ENCODE data around the gene SRD5A3.

SRD5A3 gene

DNA sequence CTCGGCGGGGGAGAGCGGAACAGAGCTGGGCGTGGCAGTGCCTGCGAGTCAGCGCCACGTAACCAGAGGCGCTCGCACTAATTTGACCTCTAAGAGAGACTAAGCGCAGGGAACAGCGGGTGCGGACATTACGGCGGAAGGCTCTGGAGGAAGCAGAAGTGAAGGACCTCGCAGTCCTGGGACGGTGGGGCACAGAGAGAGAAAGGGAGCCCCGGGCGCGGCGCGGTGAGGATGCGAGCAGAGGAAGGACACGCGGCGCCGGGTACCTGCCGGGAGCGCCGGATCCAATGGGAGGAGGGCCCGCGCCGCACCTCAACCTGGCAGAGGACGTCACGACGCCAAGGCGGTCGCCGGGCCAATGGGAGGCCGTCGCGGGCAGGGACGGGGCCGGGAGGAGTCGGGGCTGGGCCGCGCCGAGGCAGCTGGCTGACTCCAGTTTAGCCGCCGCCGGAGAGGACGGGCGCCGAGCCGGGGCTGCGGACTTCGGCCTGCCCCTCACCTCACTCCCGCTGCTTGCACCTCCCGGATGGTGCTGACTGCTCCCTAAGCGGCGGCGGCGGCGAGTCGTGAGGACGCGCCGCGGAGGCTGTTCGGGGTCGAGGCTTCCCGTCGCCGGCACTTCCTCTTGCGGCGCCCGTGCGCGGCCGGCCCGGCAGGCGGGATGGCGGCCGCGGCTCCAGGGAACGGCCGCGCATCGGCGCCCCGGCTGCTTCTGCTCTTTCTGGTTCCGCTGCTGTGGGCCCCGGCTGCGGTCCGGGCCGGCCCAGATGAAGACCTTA is 49.7 kb downstream of the SRD5A3 start, which contains the start of gene TMEM165:
Gene TMEM165, plus strand, starts transcription at position 429 of the 779 bp plus-strand sequence. Its CDS starts 233 bp downstream, at position 662.
- peak; percentile 95 for ATAC-seq (ENCODE audit: low read depth)
- peaks cover 2% of the 10 kb centered on the region for H3K9me3 ChIP-seq (ENCODE audit: severe bottlenecking)
- no peaks in the 10 kb centered on the region for H3K27me3 ChIP-seq (ENCODE audit: insufficient read depth, poor library complexity, severe bottlenecking)
- H3K27ac ChIP-seq (ENCODE audit: poor library complexity, severe bottlenecking), result peak within 1 kb of the TSS; percentile 82
- H3K4me3 ChIP-seq (ENCODE audit: severe bottlenecking), result peak within 1 kb of the TSS; percentile 88
- H3K36me3 ChIP-seq (ENCODE audit: low read depth), result peaks cover 33% of the 10 kb centered on the region
- DNase-seq (ENCODE audit: low spot score), result peak; percentile 94
- H3K4me1 ChIP-seq (ENCODE audit: insufficient read depth, poor library complexity, severe bottlenecking), result peaks cover 15% of the 10 kb centered on the region
- TF ChIP-seq, protein P1, sequence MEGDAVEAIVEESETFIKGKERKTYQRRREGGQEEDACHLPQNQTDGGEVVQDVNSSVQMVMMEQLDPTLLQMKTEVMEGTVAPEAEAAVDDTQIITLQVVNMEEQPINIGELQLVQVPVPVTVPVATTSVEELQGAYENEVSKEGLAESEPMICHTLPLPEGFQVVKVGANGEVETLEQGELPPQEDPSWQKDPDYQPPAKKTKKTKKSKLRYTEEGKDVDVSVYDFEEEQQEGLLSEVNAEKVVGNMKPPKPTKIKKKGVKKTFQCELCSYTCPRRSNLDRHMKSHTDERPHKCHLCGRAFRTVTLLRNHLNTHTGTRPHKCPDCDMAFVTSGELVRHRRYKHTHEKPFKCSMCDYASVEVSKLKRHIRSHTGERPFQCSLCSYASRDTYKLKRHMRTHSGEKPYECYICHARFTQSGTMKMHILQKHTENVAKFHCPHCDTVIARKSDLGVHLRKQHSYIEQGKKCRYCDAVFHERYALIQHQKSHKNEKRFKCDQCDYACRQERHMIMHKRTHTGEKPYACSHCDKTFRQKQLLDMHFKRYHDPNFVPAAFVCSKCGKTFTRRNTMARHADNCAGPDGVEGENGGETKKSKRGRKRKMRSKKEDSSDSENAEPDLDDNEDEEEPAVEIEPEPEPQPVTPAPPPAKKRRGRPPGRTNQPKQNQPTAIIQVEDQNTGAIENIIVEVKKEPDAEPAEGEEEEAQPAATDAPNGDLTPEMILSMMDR (IDR thresholded peaks at IDR 0.05; ENCODE audit: poor library complexity, severe bottlenecking), result no peak

DNA sequence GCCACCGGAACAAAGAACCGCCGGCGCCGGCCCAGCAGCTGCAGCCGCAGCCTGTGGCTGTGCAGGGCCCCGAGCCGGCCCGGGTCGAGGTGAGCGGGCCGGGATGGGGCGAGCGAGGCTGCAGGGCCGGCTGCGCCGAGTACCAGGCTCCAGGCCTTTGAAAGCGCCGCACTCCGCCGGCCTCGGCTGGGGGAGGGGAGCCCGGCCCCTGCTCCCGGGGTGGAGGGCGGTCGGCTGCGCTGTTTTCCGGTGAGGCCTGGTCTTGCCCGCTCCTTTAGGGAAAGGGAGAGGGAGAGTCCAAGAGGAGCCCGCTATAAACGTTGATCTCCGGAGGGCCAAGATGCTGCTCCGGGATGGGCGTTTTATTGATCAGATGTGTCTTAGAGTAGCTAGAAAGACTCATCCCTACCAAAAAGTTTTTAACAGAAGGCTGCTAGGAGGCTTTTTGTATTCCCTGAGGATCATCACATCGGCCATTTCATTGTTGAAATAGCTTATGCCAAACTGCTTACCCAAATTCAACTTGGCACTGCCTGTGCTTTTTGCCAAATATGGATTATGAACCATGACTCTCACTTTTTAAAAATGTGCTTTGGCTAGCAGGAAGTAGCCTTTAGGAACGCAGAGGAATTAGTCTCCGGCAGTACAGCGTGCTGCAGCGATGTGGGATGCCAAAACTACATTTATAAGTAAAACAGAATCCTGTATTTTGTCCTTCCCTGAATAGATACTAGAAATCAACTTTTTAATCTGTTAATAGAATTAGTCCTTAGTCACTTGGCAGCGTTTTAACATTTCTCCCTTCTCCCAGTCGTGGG is 50.5 kb downstream of the SRD5A3 start:
- Histone ChIP-seq H3K4me1 (ENCODE audit: insufficient read depth, poor library complexity, severe bottlenecking) (peaks cover 15% of the 10 kb centered on the region), H3K27ac (ENCODE audit: poor library complexity, severe bottlenecking) (peak overlapping the region; percentile 82), H3K9me3 (ENCODE audit: severe bottlenecking) (peaks cover 2% of the 10 kb centered on the region), H3K36me3 (ENCODE audit: low read depth) (peaks cover 41% of the 10 kb centered on the region), H3K27me3 (ENCODE audit: insufficient read depth, poor library complexity, severe bottlenecking) (no peaks in the 10 kb centered on the region), H3K4me3 (ENCODE audit: severe bottlenecking) (peak overlapping the region; percentile 88)
- ATAC-seq (ENCODE audit: low read depth) (peak; percentile 26; the same call in 2 of the 3 replicates), DNase-seq (ENCODE audit: low spot score) (no peak)
- TF ChIP-seq, protein P1 (IDR thresholded peaks at IDR 0.05; ENCODE audit: poor library complexity, severe bottlenecking), result no peak

DNA sequence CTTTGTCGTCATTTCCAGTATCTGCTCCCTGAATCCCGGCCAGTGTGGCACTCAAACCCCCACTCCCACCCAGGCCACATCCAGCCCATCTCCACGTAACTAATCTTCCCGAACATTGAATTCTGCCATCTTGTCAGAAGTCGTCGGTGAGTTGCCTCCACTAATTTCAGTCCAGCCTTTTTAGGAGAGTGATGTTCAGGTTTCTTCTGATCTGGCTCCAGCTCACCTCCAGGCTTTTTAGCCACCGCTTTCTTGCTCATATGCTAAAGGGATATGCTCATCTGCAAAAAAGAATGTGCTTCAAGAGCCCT is 51.0 kb downstream of the SRD5A3 start:
- DNase-seq (ENCODE audit: low spot score), result no peak
- ATAC-seq (ENCODE audit: low read depth), result no peak
- H3K27me3 ChIP-seq (ENCODE audit: insufficient read depth, poor library complexity, severe bottlenecking), result no peaks in the 10 kb centered on the region
- TF ChIP-seq, protein P1 (IDR thresholded peaks at IDR 0.05; ENCODE audit: poor library complexity, severe bottlenecking), result no peak
- H3K9me3 ChIP-seq (ENCODE audit: severe bottlenecking), result peaks cover 2% of the 10 kb centered on the region
- H3K27ac ChIP-seq (ENCODE audit: poor library complexity, severe bottlenecking), result peak overlapping the region; percentile 82
- peaks cover 15% of the 10 kb centered on the region for H3K4me1 ChIP-seq (ENCODE audit: insufficient read depth, poor library complexity, severe bottlenecking)
- peaks cover 43% of the 10 kb centered on the region for H3K36me3 ChIP-seq (ENCODE audit: low read depth)
- H3K4me3 ChIP-seq (ENCODE audit: severe bottlenecking), result peak overlapping the region; percentile 88

DNA sequence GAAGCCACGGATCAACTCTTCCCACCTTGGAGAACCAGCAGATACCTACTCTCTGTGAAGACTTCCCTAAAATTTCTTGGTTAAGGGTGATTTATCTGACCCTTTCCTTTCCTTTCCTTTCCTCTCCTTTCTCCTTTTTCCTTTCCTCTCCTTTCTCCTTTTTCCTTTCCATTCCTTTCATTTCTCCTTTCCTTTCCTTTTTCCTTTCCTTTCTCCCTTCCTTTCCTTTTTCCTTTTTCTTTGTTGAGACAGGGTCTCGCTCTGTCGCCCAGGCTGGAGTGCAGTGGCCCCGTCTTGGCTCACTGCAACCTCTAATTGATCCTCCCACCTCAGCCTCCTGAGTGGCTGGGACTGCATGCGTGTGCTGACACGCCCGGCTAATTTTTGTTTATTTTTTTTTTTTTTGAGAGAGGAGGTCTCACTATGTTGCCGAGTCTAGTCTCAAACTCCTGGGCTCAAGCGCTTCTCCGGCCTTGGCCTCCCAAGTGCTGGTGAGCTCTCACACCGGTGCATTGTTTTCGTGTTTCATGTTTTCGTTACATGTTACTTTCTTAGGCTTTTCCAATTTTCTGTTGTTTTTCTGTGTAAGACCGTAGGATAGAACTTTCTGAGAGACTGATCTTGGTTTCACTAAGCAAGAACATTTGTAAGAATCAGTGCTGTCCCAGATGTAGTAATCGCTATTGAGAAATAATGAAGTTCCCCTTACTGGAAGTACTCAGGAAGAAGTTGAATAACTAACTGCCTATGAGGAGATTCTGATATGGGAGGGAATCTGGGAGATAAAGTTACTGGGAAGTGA is 51.7 kb downstream of the SRD5A3 start:
- Histone ChIP-seq H3K4me3 (ENCODE audit: severe bottlenecking) (peak overlapping the region; percentile 88), H3K27ac (ENCODE audit: poor library complexity, severe bottlenecking) (peak overlapping the region; percentile 82), H3K4me1 (ENCODE audit: insufficient read depth, poor library complexity, severe bottlenecking) (peaks cover 15% of the 10 kb centered on the region), H3K27me3 (ENCODE audit: insufficient read depth, poor library complexity, severe bottlenecking) (no peaks in the 10 kb centered on the region), H3K36me3 (ENCODE audit: low read depth) (peaks cover 43% of the 10 kb centered on the region), H3K9me3 (ENCODE audit: severe bottlenecking) (peaks cover 2% of the 10 kb centered on the region)
- DNase-seq (ENCODE audit: low spot score), result no peak
- TF ChIP-seq, protein P1 (IDR thresholded peaks at IDR 0.05; ENCODE audit: poor library complexity, severe bottlenecking), result no peak
- no peak for ATAC-seq (ENCODE audit: low read depth)

Data from RWPE2 (cell line).